NOMO-1 treated with DMSO at 0.1 percent for 48 hours (cell line): ENCODE results near the gene TCAP.

ENCODE experiments used
- DNase-seq: peaks from one replicate; lab custom pipeline; 2025; ENCODE audit not compliant: unreplicated experiment; lab: John Stamatoyannopoulos, UW

The TCAP gene

GRCh38 chr17:39648616-39649366 lies 16.4 kb upstream of the TCAP start:
- DNase-seq, result no peak

GRCh38 chr17:39650121-39650579 lies 15.0 kb upstream of the TCAP start:
- no peak for DNase-seq

DNA sequence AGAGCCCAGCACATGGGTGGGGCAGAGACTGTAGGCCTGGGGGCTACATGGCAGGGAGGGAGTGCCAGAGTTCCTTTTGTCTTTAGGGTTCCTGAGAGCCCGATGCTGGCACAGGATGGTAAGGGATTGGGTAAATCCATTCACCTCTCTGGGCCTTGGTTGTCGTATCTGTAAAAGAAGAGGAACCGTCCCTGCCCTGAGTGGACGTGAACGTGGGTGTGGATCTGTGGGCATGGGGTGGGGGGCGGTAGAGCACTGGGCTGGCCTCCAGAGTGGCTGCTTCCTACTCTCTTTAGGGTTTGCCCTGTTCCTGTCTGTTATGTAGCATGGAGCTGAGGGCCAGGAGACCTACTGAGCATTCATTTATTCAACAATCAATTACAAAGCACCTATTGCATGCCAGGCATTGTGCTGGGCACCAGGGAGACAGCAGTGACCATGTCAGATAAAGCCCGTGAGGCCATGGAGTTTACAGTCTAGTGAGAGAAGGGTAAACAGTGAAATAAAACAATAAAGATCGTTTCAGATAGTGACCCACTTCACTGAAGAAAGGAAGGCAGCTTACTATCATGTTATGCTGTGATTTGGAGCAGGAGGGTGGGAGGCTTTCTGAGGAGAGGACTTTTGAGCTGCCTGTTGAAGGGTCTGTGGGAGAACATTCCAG lies 13.1 kb upstream of the TCAP start:
- no peak for DNase-seq

- DNase-seq, result no peak
Observed at GRCh38 chr17:39652587-39653315, 12.4 kb upstream of the TCAP start.

DNA sequence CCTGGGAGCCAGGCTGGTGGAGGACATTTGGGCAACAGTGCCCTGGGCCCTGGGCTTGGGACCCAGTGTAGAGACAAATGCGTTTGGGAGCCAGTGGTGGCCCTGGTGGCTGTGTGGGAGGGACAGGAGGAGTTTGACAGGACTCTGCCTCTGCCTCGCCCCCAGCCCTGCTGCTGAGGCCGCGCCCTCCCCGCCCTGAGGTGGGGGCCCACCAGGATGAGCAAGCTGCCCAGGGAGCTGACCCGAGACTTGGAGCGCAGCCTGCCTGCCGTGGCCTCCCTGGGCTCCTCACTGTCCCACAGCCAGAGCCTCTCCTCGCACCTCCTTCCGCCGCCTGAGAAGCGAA lies 11.9 kb upstream of the TCAP start:
- DNase-seq, result no peak

DNA sequence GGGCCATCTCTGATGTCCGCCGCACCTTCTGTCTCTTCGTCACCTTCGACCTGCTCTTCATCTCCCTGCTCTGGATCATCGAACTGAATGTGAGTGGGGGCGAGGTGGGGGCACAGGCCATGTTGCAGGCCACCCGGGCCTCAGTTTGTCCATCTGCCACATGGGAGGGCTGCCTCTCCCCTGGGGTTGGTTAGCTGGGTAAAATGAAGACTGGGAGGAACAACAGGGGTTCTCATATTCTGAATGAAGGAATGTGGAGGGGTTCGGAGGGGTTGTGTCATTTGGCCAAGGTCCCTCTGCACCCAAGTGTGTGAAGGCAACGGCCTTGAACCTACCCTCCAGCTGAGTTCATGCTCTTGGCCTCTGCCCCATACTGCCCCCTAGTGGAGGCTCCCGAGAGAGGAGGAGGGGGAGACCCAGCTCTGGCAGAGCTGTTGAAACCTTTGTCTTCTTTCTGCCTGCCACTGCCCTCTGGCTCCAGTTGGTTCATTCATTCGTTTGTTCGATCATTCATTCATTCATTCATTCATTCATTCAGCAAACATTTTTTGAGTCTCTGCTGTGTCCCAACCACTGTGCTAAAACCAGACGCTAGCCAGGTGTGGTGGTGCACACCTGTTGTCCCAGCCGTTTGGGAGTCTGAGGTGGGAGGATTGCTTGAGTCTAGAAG lies 11.4 kb upstream of the TCAP start:
- DNase-seq, result peak; percentile 40

DNA sequence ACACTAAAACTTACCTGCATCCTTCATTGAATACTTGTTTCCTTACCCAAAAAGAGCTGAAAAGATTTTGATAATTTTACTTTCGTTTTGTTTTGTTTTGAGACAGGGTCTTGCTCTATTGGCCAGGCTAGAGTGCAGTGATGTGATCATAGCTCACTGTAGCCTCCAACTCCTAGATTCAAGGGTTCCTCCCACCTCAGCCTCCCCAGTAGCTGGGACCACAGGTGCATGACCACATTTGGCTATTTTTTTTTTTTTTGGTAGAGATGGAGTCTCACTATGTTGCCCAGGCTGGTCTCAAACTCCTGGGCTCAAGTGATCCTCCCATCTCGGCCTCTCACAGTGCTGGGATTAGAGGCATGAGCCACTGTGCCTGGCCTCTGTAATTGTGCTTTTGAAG lies 10.0 kb upstream of the TCAP start:
- DNase-seq, result no peak

DNA sequence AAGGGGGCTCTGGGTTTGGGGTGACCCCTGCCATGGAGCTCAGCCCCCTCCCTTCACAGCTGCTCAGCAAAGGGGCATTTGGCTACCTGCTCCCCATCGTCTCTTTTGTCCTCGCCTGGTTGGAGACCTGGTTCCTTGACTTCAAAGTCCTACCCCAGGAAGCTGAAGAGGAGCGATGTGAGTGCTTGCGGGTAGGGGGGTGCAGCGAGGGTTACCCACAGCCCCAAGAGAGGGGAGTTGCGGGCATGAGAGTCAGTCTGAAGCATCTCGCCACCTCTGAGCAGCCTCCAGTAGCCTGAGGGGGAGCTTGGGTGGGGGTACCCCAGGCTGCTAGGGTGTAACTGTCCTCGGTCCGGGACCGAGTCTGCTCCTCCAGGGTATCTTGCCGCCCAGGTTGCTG lies 6.8 kb upstream of the TCAP start:
- DNase-seq, result no peak

DNA sequence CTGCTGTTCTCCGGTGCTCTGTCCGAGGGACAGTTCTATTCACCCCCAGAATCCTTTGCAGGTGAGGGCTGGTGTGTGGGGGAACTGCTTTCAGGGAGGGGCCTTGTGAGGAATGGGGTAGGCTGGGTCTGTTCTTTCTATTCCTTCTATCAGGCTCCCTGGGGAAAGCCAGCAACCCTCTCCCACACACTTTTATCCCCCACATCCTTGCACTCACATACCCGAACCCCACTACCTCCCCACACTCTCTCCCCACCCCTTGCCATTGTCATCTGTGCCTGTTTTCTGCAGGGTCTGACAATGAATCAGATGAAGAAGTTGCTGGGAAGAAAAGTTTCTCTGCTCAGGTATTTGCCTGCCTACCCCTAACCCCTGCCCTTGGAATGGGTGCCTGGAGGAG lies 6.4 kb upstream of the TCAP start:
- no peak for DNase-seq

GRCh38 chr17:39659279-39660010 lies 5.7 kb upstream of the TCAP start:
- peak; percentile 27 for DNase-seq

GRCh38 chr17:39660011-39660360 lies 5.2 kb upstream of the TCAP start:
- no peak for DNase-seq

GRCh38 chr17:39660397-39661385 lies 4.5 kb upstream of the TCAP start:
- DNase-seq, result no peak

GRCh38 chr17:39661744-39662541 lies 3.2 kb upstream of the TCAP start:
- no peak for DNase-seq

DNA sequence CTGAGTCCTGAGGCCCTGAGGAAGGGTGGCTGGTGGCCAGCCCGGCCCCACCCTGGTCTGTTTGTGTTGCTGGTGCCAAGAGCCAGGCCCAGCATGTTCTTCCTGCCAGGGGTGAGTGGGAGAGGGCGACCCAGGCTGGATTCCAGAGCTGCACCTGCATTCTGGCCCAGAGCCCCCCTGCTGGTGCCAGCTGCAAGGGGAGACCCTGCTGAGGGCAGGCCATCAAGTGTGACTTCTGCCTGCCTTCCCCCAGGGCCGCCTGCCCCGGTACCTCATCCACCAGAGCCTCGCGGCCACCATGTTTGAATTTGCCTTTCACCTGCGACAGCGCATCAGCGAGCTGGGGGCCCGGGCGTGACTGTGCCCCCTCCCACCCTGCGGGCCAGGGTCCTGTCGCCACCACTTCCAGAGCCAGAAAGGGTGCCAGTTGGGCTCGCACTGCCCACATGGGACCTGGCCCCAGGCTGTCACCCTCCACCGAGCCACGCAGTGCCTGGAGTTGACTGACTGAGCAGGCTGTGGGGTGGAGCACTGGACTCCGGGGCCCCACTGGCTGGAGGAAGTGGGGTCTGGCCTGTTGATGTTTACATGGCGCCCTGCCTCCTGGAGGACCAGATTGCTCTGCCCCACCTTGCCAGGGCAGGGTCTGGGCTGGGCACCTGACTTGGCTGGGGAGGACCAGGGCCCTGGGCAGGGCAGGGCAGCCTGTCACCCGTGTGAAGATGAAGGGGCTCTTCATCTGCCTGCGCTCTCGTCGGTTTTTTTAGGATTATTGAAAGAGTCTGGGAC lies 2.4 kb upstream of the TCAP start:
- no peak for DNase-seq

GRCh38 chr17:39663340-39663687 lies 1.8 kb upstream of the TCAP start:
- DNase-seq, result no peak

GRCh38 chr17:39663688-39664580 lies 1.2 kb upstream of the TCAP start:
- DNase-seq, result no peak

- DNase-seq, result no peak
Observed at GRCh38 chr17:39665642-39666224, 584 bp downstream of the TCAP start.
